ENCODE data around the gene IDH1. TPM values are rescaled to one million over a fixed set of nuclear protein-coding genes. Genes with fewer than 3 reads are reported as not detected.

IDH1 gene
- total and polyA plus RNA-seq, 2 of the 13 experiments (the other 11 are each of a cell fraction or from before 2014, with no cell fraction given): 312 to 1,077 TPM

GRCh38 chr2:208254871-208255556, at the start of gene IDH1 (continued):
- TF ChIP-seq AHDC1 (CRISPR knock-in tag; IDR thresholded peaks at IDR 0.05; ENCODE audit: borderline replicate concordance) (no peak), ZNF326 (CRISPR knock-in tag; IDR thresholded peaks at IDR 0.05; ENCODE audit: borderline replicate concordance) (no peak), ZSCAN22 (CRISPR knock-in tag; IDR thresholded peaks at IDR 0.05) (no peak), ZNF234 (CRISPR knock-in tag; conservative IDR thresholded peaks at IDR 0.05) (no peak), TRIM24 (CRISPR knock-in tag; IDR thresholded peaks at IDR 0.05) (no peak), NONO (IDR thresholded peaks at IDR 0.05) (no peak), NONO (CRISPR knock-in tag; conservative IDR thresholded peaks at IDR 0.05) (peak; percentile 70), KMT2B (CRISPR knock-in tag; IDR thresholded peaks at IDR 0.05) (peak; percentile 52; the same call in 1 of the 2 replicates), ZNF7 (CRISPR knock-in tag; IDR thresholded peaks at IDR 0.05) (no peak), ZNF850 (CRISPR knock-in tag; conservative IDR thresholded peaks at IDR 0.05) (no peak), MBD4 (IDR thresholded peaks at IDR 0.05; ENCODE audit: borderline replicate concordance, low read length) (no peak), ZNF263 (CRISPR knock-in tag; IDR thresholded peaks at IDR 0.05) (peak; percentile 96), ZNF34 (CRISPR knock-in tag; IDR thresholded peaks at IDR 0.05; ENCODE audit: borderline replicate concordance) (0 out of 2 replicates have a peak, but pooled peaks have one; percentile 39), ONECUT2 (CRISPR knock-in tag; IDR thresholded peaks at IDR 0.05) (0 out of 2 replicates have a peak, but pooled peaks have one; percentile 24), SMC3 (IDR thresholded peaks at IDR 0.05; ENCODE audit: low read length) (no peak), ZFP1 (CRISPR knock-in tag; IDR thresholded peaks at IDR 0.05) (no peak), ZFP41 (CRISPR knock-in tag; IDR thresholded peaks at IDR 0.05; ENCODE audit: borderline replicate concordance) (no peak), MIER3 (CRISPR knock-in tag; IDR thresholded peaks at IDR 0.05; ENCODE audit: borderline replicate concordance) (no peak), PRMT3 (CRISPR knock-in tag; IDR thresholded peaks at IDR 0.05; ENCODE audit: borderline replicate concordance, low read depth) (peak; percentile 71; the same call in 1 of the 2 replicates), ZFP36L2 (CRISPR knock-in tag; IDR thresholded peaks at IDR 0.05) (no peak; the same call in 1 of the 2 replicates), SAP130 (CRISPR knock-in tag; IDR thresholded peaks at IDR 0.05; ENCODE audit: low read depth) (peak; percentile 84)
- TF ChIP-seq, protein P1, sequence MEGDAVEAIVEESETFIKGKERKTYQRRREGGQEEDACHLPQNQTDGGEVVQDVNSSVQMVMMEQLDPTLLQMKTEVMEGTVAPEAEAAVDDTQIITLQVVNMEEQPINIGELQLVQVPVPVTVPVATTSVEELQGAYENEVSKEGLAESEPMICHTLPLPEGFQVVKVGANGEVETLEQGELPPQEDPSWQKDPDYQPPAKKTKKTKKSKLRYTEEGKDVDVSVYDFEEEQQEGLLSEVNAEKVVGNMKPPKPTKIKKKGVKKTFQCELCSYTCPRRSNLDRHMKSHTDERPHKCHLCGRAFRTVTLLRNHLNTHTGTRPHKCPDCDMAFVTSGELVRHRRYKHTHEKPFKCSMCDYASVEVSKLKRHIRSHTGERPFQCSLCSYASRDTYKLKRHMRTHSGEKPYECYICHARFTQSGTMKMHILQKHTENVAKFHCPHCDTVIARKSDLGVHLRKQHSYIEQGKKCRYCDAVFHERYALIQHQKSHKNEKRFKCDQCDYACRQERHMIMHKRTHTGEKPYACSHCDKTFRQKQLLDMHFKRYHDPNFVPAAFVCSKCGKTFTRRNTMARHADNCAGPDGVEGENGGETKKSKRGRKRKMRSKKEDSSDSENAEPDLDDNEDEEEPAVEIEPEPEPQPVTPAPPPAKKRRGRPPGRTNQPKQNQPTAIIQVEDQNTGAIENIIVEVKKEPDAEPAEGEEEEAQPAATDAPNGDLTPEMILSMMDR (CRISPR knock-in tag; IDR thresholded peaks at IDR 0.05): peak; percentile 84
- TF ChIP-seq, protein P2, sequence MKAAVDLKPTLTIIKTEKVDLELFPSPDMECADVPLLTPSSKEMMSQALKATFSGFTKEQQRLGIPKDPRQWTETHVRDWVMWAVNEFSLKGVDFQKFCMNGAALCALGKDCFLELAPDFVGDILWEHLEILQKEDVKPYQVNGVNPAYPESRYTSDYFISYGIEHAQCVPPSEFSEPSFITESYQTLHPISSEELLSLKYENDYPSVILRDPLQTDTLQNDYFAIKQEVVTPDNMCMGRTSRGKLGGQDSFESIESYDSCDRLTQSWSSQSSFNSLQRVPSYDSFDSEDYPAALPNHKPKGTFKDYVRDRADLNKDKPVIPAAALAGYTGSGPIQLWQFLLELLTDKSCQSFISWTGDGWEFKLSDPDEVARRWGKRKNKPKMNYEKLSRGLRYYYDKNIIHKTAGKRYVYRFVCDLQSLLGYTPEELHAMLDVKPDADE (CRISPR knock-in tag; IDR thresholded peaks at IDR 0.05): peak; percentile 41; the same call in 1 of the 2 replicates
